ENCODE data around the gene GPR180.
"Not testable (repeated sequence)": the region's sequence is repeated elsewhere in the genome, so short reads cannot be mapped to it uniquely, and the experiment has no call there.

Gene GPR180

GRCh38 chr13:94598281-94598680, 3.4 kb upstream of the GPR180 start:
- DNase-seq = no peak

- DNase-seq = no peak
Measured at GRCh38 chr13:94599877-94600276, 1.8 kb upstream of the GPR180 start.

- DNase-seq = no peak
Measured at GRCh38 chr13:94602467-94602866, 810 bp downstream of the GPR180 start.

- DNase-seq = no peak
Measured at GRCh38 chr13:94607056-94607455, 5.4 kb downstream of the GPR180 start.

- DNase-seq = no peak
Measured at GRCh38 chr13:94607939-94608338, 6.3 kb downstream of the GPR180 start.

- DNase-seq = no peak
Measured at GRCh38 chr13:94608586-94608985, 6.9 kb downstream of the GPR180 start.

- no peak for DNase-seq
Measured at GRCh38 chr13:94609196-94609595, 7.5 kb downstream of the GPR180 start.

GRCh38 chr13:94610475-94610874, 8.8 kb downstream of the GPR180 start:
- no peak for DNase-seq

- DNase-seq = no peak
Measured at GRCh38 chr13:94612050-94612449, 10.4 kb downstream of the GPR180 start.

- no peak for DNase-seq
Measured at GRCh38 chr13:94613051-94613450, 11.4 kb downstream of the GPR180 start.

- no peak for DNase-seq
Measured at GRCh38 chr13:94617389-94618000, 15.8 kb downstream of the GPR180 start.

GRCh38 chr13:94620286-94620896, 18.7 kb downstream of the GPR180 start:
- DNase-seq = no peak

GRCh38 chr13:94622344-94622743, 20.7 kb downstream of the GPR180 start:
- DNase-seq = no peak

- no peak for DNase-seq
Measured at GRCh38 chr13:94623316-94623715, 21.7 kb downstream of the GPR180 start.

- DNase-seq = no peak
Measured at GRCh38 chr13:94630858-94631257, 29.2 kb downstream of the GPR180 start.

GRCh38 chr13:94632226-94632980, 30.7 kb downstream of the GPR180 start:
- DNase-seq = no peak

GRCh38 chr13:94636096-94636495, 34.4 kb downstream of the GPR180 start:
- not testable (repeated sequence) for DNase-seq

- DNase-seq = no peak
Measured at GRCh38 chr13:94636942-94637578, 35.4 kb downstream of the GPR180 start.

GRCh38 chr13:94637677-94638076, 36.0 kb downstream of the GPR180 start:
- not testable (repeated sequence) for DNase-seq

- DNase-seq = no peak
Measured at GRCh38 chr13:94640721-94641120, 39.1 kb downstream of the GPR180 start.

GRCh38 chr13:94641409-94641941, 39.8 kb downstream of the GPR180 start:
- DNase-seq = no peak

- DNase-seq = no peak
Measured at GRCh38 chr13:94646904-94647303, 45.2 kb downstream of the GPR180 start.

- DNase-seq = no peak
Measured at GRCh38 chr13:94656176-94656575, 54.5 kb downstream of the GPR180 start.

Measured in activated naive CD4-positive, alpha-beta T cell treated with Interleukin-2 at 50 U/mL for 16 hours (primary cell).